ENCODE results near the gene FER.

DNA sequence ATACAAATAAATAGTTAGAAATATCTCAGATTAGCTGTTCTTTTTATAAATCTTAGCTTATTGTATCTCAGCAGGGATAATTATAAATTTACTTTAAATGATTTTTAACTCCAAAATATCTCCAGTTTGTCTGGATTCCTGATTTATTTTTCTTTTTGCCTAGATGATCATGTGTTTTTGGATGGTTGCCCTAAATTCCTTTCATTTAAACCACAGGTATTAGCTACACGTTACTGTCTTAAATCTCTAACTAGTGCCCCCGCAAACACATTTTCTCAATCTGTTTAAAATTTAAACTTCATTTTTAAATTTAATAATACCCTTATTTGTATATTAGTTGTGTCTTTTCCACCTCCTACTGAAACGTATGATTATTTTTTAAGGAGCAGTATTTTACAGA, 5.6 kb downstream of the FER start:
- TF ChIP-seq, protein P1, sequence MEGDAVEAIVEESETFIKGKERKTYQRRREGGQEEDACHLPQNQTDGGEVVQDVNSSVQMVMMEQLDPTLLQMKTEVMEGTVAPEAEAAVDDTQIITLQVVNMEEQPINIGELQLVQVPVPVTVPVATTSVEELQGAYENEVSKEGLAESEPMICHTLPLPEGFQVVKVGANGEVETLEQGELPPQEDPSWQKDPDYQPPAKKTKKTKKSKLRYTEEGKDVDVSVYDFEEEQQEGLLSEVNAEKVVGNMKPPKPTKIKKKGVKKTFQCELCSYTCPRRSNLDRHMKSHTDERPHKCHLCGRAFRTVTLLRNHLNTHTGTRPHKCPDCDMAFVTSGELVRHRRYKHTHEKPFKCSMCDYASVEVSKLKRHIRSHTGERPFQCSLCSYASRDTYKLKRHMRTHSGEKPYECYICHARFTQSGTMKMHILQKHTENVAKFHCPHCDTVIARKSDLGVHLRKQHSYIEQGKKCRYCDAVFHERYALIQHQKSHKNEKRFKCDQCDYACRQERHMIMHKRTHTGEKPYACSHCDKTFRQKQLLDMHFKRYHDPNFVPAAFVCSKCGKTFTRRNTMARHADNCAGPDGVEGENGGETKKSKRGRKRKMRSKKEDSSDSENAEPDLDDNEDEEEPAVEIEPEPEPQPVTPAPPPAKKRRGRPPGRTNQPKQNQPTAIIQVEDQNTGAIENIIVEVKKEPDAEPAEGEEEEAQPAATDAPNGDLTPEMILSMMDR (IDR thresholded peaks at IDR 0.05; ENCODE audit: insufficient read depth, low read length, poor library complexity, severe bottlenecking), result no peak
- no peak for TF ChIP-seq EZH2phosphoT487 (conservative IDR thresholded peaks at IDR 0.05; ENCODE audit: low read length)

All from SU-DHL-6 (cell line).